ENCODE results near the gene SIRT1.

GRCh38 chr10:67869996-67870395 is 14.5 kb upstream of the SIRT1 start:
- no peak for TF ChIP-seq SUZ12 (IDR thresholded peaks at IDR 0.05)
- no peak for TF ChIP-seq PKNOX1 (IDR thresholded peaks at IDR 0.05)
- no peak for TF ChIP-seq FOXK2 (IDR thresholded peaks at IDR 0.05)
- TF ChIP-seq CTBP1 (IDR thresholded peaks at IDR 0.05; ENCODE audit: borderline replicate concordance) = no peak

Data from HEK293T (cell line).